Measurements from ENCODE around the gene TBX2. TPM values are rescaled to one million over a fixed set of nuclear protein-coding genes. Genes with fewer than 3 reads are reported as not detected.

The TBX2 gene
- total RNA-seq (under 1 TPM in 1 of 2 experiments, not detected in 1; 0.06 TPM), total RNA-seq (0 to 0.29 (median 0) reads per million in 172 experiments)
- polyA plus RNA-seq (2013, experiment 1 of 2): not detected
- polyA plus RNA-seq (2013, experiment 2 of 2): 0.12 TPM

DNA sequence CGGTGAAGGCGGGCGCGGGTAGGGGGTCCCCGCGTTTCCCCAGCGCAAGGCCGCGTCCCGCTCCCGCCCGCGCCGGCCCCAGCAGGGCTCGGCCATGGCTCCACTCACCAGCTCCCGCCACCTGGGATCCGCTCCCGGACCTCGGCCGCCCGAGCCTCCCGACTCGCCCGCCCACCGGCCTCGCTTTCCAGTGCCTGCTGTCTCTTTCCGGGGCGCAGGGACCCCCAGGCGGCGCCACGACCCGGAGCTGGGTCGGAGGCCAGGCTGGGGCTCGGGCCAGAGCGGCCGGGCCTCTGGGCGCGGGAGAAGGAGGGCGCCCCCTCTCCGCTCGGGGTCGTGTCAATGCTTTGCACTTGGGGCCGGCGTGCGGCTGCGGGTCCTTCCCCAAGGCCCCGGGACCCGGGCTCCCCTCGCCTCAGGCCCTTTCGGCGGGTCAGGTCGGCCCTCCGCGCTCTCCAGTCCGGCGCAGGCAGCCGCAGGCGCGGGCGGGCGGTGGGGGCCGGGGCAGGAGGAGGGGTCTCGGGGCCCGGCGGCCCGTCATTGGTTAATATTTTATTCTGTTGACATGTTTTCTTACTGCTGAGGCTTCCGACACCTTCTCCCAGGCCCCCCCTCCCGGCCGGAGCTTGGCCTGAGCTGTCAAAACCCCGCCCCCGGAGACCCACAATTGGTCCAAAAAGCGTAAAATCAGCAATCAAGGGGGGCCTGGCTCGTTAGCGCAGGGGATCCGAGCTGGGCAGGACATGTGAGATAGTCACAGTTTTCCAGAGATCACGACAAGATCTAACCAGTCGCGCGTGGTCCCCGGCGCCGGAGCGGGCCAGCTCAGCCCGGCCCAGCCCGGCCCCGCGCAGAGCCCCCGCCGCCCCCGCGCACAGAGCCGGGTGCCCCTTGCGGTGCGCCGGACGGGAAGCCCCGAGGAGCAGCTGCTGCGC lies at the start of gene TBX2:
TSS of gene TBX2 (plus strand) at position 713 of the 935 bp plus-strand sequence. CDS start 334 bp downstream, outside the sequence.
- Histone ChIP-seq H3K9me3 (ENCODE audit: control insufficient read depth in 1 of 2, insufficient read depth in 1 of 2, low read length in 2 of 2) (peaks cover 0 to 55% of the 10 kb centered on the region in 2 experiments), H3K27ac (ENCODE audit: low read depth in 1 of 2, low read length in 2 of 2) (no peak within 1 kb of the TSS), H3K36me3 (ENCODE audit: insufficient read depth, low read length) (no peaks in the 10 kb centered on the region), H3K27me3 (ENCODE audit: control insufficient read depth in 1 of 2, insufficient read depth in 2 of 2, low read length in 2 of 2) (peaks cover 69 to 82% of the 10 kb centered on the region in 2 experiments), H3K4me3 (ENCODE audit: low read length) (peak within 1 kb of the TSS; percentile 10), H3K4me1 (ENCODE audit: insufficient read depth, low read length) (peaks cover 66% of the 10 kb centered on the region)
- TF ChIP-seq, protein P1, sequence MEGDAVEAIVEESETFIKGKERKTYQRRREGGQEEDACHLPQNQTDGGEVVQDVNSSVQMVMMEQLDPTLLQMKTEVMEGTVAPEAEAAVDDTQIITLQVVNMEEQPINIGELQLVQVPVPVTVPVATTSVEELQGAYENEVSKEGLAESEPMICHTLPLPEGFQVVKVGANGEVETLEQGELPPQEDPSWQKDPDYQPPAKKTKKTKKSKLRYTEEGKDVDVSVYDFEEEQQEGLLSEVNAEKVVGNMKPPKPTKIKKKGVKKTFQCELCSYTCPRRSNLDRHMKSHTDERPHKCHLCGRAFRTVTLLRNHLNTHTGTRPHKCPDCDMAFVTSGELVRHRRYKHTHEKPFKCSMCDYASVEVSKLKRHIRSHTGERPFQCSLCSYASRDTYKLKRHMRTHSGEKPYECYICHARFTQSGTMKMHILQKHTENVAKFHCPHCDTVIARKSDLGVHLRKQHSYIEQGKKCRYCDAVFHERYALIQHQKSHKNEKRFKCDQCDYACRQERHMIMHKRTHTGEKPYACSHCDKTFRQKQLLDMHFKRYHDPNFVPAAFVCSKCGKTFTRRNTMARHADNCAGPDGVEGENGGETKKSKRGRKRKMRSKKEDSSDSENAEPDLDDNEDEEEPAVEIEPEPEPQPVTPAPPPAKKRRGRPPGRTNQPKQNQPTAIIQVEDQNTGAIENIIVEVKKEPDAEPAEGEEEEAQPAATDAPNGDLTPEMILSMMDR (IDR thresholded peaks at IDR 0.05): no peak
- H3K36me3 Mint-ChIP-seq (ENCODE audit: low read depth): no peaks in the 10 kb centered on the region
- H3K27me3 Mint-ChIP-seq: peaks cover 68% of the 10 kb centered on the region
- CTCF ChIA-PET: no interaction called here
- intact Hi-C loops (cut with DNase I, micrococcal nuclease): loop anchor here in 1 of 2 experiments (10.0 kb wide), 2 partner anchors 265 to 675 kb away; no protein-coding TSS in a partner anchor
- no peaks in the 10 kb centered on the region for H3K9me3 Mint-ChIP-seq
- no peak within 1 kb of the TSS for H3K27ac Mint-ChIP-seq
- peak within 1 kb of the TSS; percentile 64 for H3K4me3 Mint-ChIP-seq
- no peak for DNase-seq
- POLR2A ChIA-PET: no interaction called here
- H3K4me1 Mint-ChIP-seq (ENCODE audit: low read depth): peaks cover 44% of the 10 kb centered on the region
- no peak for ATAC-seq (ENCODE audit: poor library complexity)

DNA sequence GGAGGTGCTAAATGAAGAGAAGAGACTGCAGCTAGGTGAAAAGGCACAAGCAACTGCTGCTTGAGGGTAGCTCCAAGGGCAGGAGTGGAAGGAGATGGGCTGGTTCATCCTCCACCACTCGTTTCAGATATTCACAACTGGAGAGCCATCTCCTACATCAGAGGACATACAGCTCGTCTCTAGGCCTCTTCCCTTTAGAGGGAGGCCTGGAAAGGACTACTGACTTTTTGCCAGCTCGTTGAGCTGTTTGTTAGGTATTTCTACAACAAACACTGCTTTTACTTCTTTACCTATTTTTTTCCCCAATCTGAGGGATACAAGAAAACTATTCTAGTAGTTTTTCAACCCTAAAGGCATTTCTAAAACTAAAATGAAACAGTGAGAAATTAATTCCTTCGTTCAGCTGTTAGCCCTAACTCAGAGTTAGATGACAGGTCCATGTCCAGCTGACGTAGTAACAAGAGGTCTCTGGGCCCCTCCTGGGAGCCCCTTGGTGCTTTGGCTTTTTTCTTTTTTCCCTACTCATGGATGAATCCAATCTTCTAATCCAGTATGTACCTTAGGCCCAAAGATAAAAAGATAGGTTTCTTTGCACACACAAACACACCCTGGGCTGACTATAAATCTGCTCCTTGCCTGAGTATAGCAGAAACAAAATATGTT lies 47.8 kb upstream of the TBX2 start:
- no peak overlapping the region for H3K27ac ChIP-seq (ENCODE audit: low read depth in 1 of 2, low read length in 2 of 2)
- intact Hi-C loops (cut with DNase I, micrococcal nuclease): loop anchor here in 1 of 2 experiments (10.0 kb wide), 1 partner anchor 347 kb away; no protein-coding TSS in a partner anchor
- CTCF ChIA-PET: no interaction called here

DNA sequence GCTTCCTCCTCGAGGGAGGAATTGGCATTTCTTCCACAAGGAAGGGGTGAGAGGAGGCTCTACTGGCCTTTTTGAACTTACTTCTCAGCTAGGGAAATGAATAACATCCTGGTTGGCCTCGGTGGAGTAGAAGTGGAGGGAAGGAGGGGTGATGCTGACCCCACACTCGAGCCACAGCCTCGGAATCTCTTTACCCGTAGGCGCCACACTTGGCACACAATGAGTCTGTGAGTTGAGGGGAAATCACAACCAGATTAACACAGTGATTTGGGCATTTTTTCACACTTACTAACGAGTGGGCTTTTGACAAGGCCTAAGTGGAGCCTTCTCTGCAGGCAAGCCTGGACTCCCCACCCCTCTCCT lies 47.3 kb upstream of the TBX2 start:
- no peaks in the 10 kb centered on the region for H3K36me3 ChIP-seq (ENCODE audit: insufficient read depth, low read length)
- H3K27me3 ChIP-seq (ENCODE audit: control insufficient read depth in 1 of 2, insufficient read depth in 2 of 2, low read length in 2 of 2): no peaks in the 10 kb centered on the region
- ChIA-PET CTCF (no interaction called here), POLR2A (no interaction called here)
- no peak for ATAC-seq (ENCODE audit: poor library complexity)
- intact Hi-C loops (cut with DNase I, micrococcal nuclease): loop anchor here in 1 of 2 experiments (10.0 kb wide), 1 partner anchor 348 kb away; no protein-coding TSS in a partner anchor
- H3K27ac ChIP-seq (ENCODE audit: low read depth in 1 of 2, low read length in 2 of 2): no peak overlapping the region
- no peaks in the 10 kb centered on the region for H3K9me3 ChIP-seq (ENCODE audit: control insufficient read depth in 1 of 2, insufficient read depth in 1 of 2, low read length in 2 of 2)
- Mint-ChIP-seq H3K27me3 (no peaks in the 10 kb centered on the region), H3K4me1 (ENCODE audit: low read depth) (no peaks in the 10 kb centered on the region), H3K27ac (no peak overlapping the region), H3K9me3 (no peaks in the 10 kb centered on the region), H3K36me3 (ENCODE audit: low read depth) (no peaks in the 10 kb centered on the region), H3K4me3 (no peak overlapping the region)
- TF ChIP-seq, protein P1 (IDR thresholded peaks at IDR 0.05): no peak
- H3K4me1 ChIP-seq (ENCODE audit: insufficient read depth, low read length): no peaks in the 10 kb centered on the region
- DNase-seq: no peak
- H3K4me3 ChIP-seq (ENCODE audit: low read length): no peak overlapping the region

More for the DNA sequence above, 47.8 kb upstream of the TBX2 start:
- no peak overlapping the region for H3K4me3 ChIP-seq (ENCODE audit: low read length)
- no peaks in the 10 kb centered on the region for H3K9me3 ChIP-seq (ENCODE audit: control insufficient read depth in 1 of 2, insufficient read depth in 1 of 2, low read length in 2 of 2)
- no peak overlapping the region for H3K4me3 Mint-ChIP-seq
- ATAC-seq (ENCODE audit: poor library complexity) (no peak), DNase-seq (no peak)
- no peaks in the 10 kb centered on the region for H3K36me3 Mint-ChIP-seq (ENCODE audit: low read depth)
- H3K27me3 Mint-ChIP-seq: no peaks in the 10 kb centered on the region
- H3K4me1 ChIP-seq (ENCODE audit: insufficient read depth, low read length): no peaks in the 10 kb centered on the region
- POLR2A ChIA-PET: no interaction called here
- TF ChIP-seq, protein P1 (IDR thresholded peaks at IDR 0.05): no peak
- H3K27me3 ChIP-seq (ENCODE audit: control insufficient read depth in 1 of 2, insufficient read depth in 2 of 2, low read length in 2 of 2): no peaks in the 10 kb centered on the region
- no peaks in the 10 kb centered on the region for H3K9me3 Mint-ChIP-seq
- no peaks in the 10 kb centered on the region for H3K36me3 ChIP-seq (ENCODE audit: insufficient read depth, low read length)
- H3K27ac Mint-ChIP-seq: no peak overlapping the region
- H3K4me1 Mint-ChIP-seq (ENCODE audit: low read depth): no peaks in the 10 kb centered on the region

All from CD4-positive, alpha-beta T cell (primary cell).